ENCODE measurements around the gene ROR1. TPM values are rescaled to one million over a fixed set of nuclear protein-coding genes. Genes with fewer than 3 reads are reported as not detected.

Gene ROR1
- polyA plus RNA-seq, 1 donor: 36.8 TPM

GRCh38 chr1:63974966-63975365 is 201.1 kb downstream of the ROR1 start:
- DNase-seq: no peak

- no peak for DNase-seq
These were observed 201.7 kb downstream of the ROR1 start for GRCh38 chr1:63975481-63975880.

DNA sequence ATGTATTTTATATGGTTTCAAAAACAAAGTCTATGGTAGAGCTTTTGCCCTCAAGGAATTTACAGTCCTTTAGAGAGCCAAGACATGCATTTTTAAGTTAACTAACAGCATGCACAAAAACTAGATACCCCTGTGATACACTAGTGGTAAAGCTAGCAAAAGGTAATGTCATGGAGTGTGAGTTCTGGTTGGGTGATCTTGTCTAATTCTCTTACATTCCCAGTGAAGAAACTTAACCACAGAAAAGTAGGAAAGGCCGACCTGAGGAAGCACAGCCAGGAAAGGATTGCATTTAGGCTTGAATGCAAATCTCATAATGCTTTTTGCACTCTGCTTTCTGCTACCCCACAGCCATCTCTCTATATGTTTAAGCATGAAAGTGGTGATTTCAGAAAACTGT is 202.2 kb downstream of the ROR1 start:
- DNase-seq: no peak

GRCh38 chr1:63977466-63977865 is 203.6 kb downstream of the ROR1 start:
- no peak for DNase-seq

GRCh38 chr1:63980740-63981407 is 207.1 kb downstream of the ROR1 start:
- no peak for DNase-seq

- DNase-seq: no peak
These were observed 207.6 kb downstream of the ROR1 start for GRCh38 chr1:63981408-63981773.

DNA sequence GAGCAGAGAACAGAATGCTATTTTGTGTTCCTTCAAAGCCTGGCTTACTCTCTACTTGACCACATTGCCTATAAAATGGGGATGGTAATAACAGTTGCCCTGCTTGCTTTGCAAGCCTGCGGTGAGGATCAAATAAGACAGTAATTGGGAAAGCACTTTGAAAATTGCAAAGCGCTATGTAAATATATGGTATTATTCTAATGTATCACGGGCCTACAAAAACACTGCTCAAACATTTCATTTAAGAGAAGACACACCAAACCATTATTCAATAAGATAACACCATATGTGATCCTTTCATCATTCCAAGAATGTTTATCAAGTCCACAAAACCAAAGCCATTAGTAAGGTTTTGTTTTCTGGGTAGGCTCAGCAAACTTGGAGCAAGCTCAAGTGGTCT is 208.4 kb downstream of the ROR1 start:
- no peak for DNase-seq

DNA sequence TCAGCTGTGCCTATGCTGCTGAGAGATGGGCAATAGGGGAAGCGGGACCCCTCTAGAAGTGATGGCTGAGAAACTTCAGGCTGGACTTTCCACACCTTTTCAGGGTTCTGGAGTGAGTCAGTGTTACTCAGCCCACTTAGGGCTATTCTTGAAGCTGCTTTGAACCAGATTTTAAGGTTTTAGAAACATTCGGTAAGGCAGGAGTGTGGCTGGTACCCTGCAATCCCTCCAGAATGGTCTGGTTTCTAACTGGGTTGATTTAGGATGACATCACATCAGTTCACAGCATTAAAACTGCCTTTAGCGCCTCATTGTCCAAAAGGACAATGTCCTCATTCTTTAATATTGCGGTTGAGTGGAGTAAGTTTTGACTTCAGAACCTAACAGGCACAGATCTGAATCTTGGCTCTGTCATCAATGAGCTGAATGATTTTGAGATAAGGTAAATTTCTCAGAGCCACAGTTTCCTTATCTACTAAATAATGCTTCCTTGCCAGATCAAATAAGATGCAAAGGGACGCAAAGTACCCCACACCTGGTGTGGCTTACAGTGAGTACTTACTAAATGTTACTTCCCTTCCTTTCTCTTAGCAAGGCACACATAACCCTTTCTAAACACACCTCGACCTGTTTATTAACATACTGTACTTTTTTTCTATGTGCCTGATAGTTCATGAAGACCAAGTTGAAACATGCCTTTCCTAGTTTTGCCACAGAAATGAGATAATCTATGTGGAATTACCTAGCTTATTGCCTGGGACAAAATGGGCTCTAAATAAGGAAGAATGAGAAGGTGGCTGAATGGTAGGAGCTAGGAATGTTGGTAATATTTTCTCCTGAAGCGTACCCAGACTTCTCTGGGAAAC is 209.8 kb downstream of the ROR1 start:
- DNase-seq: no peak

DNA sequence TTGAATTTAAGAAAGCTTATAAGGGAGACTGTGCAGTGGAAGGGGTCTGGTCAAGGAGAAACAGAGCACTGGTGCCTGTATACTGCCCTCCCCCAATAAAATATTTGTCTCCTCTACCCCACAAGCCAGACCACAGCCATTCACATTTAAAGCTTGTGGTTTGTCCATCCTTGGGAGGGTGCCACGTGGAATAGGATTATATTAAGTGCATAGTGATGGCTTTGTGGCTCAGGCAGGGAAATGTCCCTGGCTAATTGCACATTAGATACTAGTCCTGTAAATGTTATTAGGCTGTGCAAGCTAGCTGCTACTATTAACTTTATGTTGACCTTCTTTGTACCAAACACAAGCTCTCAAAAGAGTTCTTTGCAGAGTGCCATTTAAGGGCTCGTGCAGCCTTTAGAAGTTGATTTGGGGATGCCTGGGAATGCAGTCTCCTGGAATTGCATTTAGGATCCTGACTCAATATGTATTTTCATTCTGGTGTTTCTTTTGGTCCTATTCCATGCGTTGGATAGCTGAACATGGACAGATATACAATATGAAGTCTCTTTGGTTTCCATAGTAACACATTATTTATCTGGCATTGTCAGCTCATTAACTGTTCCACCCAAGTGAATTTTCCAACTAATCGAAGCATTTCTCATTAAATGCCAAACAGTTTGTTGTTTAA is 210.6 kb downstream of the ROR1 start:
- DNase-seq: no peak

GRCh38 chr1:63984930-63985290 is 211.1 kb downstream of the ROR1 start:
- DNase-seq: no peak

DNA sequence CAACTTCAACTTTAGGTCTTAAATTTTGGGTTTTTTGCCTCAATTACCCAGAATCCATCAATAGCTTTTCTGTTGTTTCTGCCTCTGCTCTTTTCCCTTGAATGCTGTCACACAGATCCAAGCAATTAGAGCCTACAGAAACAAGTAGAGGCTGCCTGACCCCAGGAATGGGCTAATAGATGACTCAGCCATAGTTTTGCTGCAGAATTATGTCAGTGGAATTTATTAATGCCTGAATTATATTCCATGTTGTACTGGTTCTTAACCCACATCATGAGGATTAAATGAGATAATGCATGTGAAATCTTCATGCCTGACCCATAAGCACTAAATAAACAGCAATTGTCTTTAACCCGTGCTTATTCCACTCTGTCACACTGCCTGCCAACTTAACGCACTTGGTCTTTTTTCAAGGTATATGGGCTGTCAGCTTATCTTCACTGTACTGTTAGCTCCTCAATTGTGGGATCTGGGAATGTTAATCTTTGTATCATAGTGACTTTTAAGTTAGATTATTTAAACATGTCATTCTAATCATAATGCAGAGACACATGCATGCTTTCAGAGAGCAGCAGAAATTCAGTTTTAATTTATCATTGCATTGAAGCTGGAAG is 213.3 kb downstream of the ROR1 start:
- DNase-seq: no peak

GRCh38 chr1:63987628-63988024 is 213.8 kb downstream of the ROR1 start:
- DNase-seq: no peak

GRCh38 chr1:63988941-63989340 is 215.1 kb downstream of the ROR1 start:
- DNase-seq: no peak

- DNase-seq: peak; percentile 27
These were observed 217.9 kb downstream of the ROR1 start for GRCh38 chr1:63991685-63992084.

DNA sequence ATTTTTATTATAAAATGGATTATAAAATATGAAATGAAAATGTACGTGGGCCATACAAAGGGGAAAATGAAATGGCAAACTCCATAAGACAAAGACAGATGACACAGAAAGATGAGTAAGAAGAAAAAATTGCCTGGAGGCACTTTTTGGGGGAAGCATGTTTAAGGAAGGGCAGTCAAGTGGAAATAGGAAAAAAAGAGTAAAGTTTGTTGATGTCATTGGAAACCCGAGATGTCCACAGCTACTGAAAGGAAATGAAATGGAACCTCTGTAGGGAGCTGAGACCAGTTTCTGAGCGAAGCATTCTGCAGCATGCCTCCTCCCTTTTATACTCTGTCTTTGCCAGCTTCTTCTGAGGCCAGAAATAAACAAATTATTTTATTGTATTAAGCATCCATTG is 226.2 kb downstream of the ROR1 start:
- peak; percentile 55 for DNase-seq

- no peak for DNase-seq
These were observed 227.2 kb downstream of the ROR1 start for GRCh38 chr1:64001038-64001437.

- DNase-seq: no peak
These were observed 230.7 kb downstream of the ROR1 start for GRCh38 chr1:64004451-64005025.

- no peak for DNase-seq
These were observed 232.0 kb downstream of the ROR1 start for GRCh38 chr1:64005801-64006200.

DNA sequence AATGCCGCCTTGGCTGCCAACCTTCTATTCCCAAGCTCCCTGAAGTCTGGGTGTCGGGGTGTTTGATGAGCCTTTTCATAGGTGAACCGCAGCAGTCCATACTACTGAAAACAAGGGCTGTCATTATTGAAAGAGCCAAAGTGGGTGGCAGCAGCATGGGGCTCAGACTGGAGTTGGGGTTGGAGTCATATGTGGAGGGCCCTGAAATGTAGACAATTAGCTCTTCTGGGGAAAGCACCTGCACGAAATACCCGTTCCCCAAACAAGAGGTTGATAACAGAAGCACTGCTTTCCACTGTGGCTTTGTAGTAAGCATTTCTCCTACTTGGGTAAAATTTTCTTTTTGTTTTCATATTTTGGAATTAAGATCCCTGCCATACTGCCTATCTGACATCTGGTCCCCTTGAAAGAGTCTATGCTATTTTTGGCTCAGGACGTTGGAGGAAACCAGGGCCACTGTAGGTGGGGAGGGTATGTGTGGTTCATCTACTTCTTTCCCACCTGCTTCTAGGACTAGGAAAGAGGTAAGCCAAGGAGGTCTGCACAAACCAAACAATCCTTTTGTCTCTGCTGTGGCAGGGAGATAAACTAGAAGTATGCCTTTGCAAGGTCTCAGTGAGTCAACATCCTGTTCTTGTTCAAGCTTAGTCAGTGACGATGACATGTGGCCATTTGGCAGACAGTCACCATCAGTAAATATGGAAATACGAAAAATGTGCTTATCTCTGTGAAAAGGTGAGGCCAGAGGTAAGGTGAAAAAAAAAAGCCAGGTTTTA is 232.6 kb downstream of the ROR1 start:
- no peak for DNase-seq

DNA sequence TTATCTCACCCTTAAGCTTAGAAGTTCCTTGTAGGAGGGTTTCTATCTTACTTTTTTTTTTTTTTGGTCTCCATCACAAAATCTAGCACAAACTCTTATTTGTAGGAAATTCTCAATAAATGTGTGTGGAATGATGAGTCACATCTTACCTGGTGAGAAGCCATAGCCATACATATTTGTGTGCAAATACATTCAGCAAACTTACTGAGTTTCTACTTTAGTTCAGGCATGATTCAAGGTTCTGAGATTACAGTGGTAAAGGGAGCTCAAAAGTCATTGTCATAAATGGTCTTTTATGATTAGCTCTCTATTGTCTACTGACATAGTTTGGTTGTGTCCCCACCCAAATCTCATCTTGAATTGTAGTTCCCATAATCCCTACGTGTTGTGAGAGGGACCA is 236.5 kb downstream of the ROR1 start:
- DNase-seq: no peak

DNA sequence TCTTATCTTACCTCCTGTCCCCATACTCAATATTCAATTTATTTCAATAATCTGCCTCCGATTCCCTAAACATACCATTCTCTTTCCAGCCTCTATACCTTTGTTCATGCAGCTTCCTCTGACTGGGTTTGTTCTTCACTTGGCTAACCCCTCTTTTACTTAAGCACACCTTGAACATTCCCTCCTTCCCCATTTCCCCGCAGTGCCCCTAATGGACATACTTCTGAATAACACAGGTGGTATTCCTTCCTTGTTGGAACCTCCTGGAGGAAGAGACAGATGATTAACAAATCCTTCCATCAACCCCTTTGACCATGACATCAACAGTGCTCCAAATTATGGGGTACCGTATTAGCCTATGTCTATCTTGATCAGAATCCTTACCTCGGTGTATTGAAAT is 239.6 kb downstream of the ROR1 start:
- no peak for DNase-seq

GRCh38 chr1:64019818-64020217 is 246.0 kb downstream of the ROR1 start:
- DNase-seq: no peak
